HG02798 (cell line): Measurements from ENCODE around the gene UTP25.

Experiments used
- ATAC-seq: cut with Tn5 transposase; IDR thresholded peaks from one replicate; pipeline ENCODE4 v1.9.1; 2021; ENCODE audit warnings: mild to moderate bottlenecking; ENCODE audit not compliant: unreplicated experiment, poor library complexity

Gene UTP25

GRCh38 chr1:209805341-209805781 lies 22.4 kb upstream of the UTP25 start:
- ATAC-seq, result no peak

DNA sequence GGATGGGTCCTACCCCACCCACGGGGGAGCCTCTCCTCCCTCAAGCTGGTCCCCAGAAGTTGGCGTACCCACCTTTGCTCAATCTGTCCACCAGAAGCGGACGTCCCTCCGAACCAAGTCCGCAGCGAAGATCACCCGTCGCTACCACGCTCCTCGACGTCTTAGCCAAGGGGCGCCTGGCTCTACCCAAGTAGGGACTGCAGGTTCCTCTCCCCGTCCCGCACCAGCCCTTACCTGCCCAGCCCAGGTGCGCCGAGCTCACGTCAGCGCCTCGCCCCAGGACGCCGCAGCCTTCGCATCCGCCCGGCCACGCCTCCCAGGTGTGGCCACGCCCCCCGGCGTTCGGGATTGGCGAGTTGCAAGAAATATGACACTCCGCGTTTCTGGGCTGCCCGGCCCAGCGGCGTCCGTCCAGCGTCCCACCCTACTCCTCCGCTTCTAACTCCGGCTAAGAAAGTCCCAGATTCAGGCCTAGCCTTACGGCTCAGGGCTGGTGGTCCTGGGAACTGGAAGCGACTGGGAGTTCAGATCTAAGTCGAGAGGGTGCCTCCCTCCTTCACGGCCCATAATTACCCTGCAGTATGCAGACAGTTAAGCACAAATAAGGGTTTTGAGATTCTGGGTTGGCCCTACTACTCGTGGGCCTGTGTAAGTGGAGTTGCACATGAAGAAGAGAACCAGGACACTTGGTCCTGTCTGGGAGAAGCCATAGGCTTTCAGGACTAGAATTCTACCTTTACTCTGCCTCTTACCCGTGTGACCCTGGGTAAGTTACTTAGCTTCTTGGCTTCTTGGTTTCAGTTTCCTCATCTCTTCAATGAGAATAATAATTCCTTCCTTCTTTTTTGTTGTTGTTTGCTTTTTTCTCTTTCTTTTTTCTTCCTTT lies 21.7 kb upstream of the UTP25 start, which contains the start of gene IRF6:
Gene IRF6, minus strand, starts transcription at position 268 of the 886 bp plus-strand sequence. CDS start 4,729 bp downstream, outside the sequence.
- peak; percentile 93 for ATAC-seq

DNA sequence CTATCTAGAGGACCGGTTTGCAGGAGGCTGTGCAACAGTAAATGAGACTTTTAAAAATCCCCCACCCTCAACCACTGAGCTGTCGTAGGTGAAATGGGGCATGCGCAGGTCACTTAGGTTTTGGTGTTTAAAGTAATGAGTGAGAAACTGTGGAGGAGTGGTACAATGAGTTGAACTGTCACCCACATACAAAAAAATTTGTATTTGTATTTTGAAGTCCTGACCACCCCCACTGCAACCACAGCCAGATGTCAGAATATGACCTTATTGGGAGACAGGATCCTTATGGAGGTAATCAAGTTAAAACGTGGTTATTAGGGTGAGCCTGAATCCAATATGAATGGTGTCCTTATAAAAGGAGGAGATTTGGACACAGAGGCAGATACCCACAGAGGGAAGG lies 20.3 kb upstream of the UTP25 start:
- ATAC-seq, result no peak

GRCh38 chr1:209808059-209808581 lies 19.7 kb upstream of the UTP25 start:
- no peak for ATAC-seq

GRCh38 chr1:209809611-209810010 lies 18.2 kb upstream of the UTP25 start:
- no peak for ATAC-seq

DNA sequence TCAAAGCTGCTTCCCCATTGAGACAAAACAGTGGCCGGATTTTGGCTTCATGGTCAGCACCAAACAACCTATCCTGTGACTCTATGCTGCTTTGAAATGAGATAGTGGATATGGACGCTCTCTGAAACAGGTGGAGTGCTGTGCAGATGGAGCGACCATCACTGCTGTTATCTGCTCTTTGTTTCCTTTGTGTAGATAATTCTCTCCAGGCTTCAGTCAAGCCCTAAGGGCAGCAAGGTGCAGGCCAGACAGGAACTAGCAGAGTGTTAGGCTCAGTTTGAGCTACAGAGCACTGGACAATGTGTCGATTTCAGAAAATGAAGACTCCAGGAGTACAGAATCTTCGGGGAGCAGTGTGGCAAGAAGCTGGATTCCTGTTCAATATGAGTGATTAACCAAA lies 17.0 kb upstream of the UTP25 start:
- ATAC-seq, result no peak

GRCh38 chr1:209813902-209814301 lies 13.9 kb upstream of the UTP25 start:
- ATAC-seq, result no peak

GRCh38 chr1:209815490-209815889 lies 12.3 kb upstream of the UTP25 start:
- no peak for ATAC-seq

DNA sequence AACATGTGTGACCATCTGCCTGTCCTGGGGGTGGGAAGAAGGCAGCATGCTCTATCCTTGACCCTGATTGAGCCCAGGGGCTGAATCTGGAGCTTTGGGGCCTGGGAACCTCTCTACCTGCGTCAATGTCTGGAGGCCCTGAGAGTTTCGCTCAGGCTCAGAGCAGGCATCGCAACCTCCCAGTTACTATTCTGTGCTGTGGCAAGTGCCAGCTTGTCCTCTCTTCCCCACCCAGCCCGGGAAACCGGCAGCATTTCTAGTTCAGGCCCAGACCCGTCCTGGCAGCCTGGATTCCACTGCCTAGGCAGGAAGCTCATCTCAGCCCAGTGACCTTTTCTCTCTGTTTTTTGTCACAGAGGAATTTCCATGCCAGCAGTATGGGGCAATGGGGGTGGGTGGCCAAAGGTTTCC lies 11.8 kb upstream of the UTP25 start:
- ATAC-seq, result no peak

GRCh38 chr1:209816923-209817322 lies 10.8 kb upstream of the UTP25 start:
- no peak for ATAC-seq

GRCh38 chr1:209817691-209818090 lies 10.1 kb upstream of the UTP25 start:
- no peak for ATAC-seq

- ATAC-seq, result no peak
Measured at GRCh38 chr1:209819058-209819457, 8.7 kb upstream of the UTP25 start.

GRCh38 chr1:209820986-209821385 lies 6.8 kb upstream of the UTP25 start:
- no peak for ATAC-seq

GRCh38 chr1:209822706-209823105 lies 5.1 kb upstream of the UTP25 start:
- ATAC-seq, result no peak

DNA sequence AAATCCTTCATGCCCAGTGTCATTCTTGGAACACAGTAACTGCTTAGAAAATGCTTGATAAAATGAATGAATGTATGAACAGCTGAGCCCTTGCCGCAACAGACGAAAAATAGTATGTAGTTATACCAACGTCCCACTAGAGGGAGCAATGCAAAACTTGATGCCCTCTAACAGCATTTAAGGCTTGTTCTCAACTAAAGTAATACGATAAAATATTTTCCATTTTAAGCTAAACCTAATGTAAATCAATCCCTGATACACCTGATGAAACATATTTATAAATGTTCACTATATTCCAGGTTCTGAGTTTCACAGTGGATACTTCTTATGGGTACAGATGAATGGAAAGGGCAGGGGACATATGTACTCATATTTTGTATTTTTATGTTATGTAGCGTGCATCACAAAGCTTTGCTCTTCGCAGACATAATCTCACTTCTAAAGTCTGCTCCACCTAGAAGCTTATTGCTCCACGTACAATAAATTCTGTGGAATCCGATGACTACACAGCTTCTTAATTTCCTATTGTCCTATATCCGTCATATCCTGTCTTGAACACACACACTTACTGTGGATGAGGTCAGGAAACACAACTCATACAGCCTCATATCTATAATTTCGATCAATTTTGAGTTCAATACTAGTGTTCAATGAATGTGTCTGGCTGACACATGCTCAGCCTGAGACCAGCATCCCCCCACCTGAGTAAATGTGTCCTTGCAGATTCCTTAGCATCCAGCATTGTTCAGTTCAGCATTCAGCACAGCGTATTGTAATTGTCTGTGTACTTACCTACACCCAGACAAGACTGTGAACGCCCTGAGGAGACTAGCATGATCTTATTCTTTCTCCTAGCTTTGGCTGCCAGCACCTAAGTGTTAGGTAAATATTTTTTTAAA lies 4.4 kb upstream of the UTP25 start:
- ATAC-seq, result peak; percentile 30

- ATAC-seq, result no peak
Measured at GRCh38 chr1:209825591-209826434, 2.0 kb upstream of the UTP25 start.

GRCh38 chr1:209829716-209830115 lies 1.9 kb downstream of the UTP25 start:
- ATAC-seq, result no peak

DNA sequence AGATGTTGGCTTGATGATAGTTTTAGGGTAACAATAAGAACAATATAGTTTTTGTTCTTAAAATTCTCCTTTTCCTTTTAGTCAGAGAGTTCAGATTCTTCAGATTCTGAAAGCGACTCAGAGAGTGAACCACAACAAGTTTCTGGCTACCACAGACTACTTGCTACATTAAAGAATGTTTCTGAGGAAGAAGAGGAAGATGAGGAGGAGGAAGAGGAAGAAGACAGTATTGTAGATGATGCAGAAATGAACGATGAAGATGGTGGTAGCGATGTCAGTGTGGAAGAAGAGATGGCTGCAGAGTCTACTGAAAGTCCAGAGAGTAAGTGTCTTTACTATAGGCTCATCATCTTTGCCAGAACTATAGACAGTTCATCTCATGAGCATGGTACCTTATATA lies 3.0 kb downstream of the UTP25 start:
- no peak for ATAC-seq

DNA sequence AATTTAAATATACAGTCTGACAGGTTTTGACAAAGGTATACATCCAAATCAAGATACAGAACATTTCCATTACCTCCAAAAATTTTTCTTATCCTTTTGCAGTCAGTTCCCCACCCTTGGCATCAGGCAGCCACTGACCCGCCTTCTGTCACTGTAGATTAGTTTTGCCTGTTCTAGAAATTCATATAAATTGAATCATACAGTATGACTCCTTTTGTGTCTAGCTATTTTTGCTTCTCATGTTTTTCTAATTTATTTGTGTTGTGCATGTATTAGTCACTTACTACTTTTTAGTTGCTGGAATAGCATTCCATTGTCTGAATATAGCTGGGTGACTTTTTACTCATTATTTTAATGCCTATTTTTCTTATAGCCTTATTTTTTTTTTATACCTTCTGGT lies 3.8 kb downstream of the UTP25 start:
- no peak for ATAC-seq

GRCh38 chr1:209835782-209836298 lies 8.1 kb downstream of the UTP25 start:
- ATAC-seq, result no peak
